ENCODE results near the gene ARRB1. TPM values are rescaled to one million over a fixed set of nuclear protein-coding genes. Genes with fewer than 3 reads are reported as not detected.

The ARRB1 gene
- total RNA-seq, 2 experiments from 2014 or later: 61.8 to 64.8 TPM

DNA sequence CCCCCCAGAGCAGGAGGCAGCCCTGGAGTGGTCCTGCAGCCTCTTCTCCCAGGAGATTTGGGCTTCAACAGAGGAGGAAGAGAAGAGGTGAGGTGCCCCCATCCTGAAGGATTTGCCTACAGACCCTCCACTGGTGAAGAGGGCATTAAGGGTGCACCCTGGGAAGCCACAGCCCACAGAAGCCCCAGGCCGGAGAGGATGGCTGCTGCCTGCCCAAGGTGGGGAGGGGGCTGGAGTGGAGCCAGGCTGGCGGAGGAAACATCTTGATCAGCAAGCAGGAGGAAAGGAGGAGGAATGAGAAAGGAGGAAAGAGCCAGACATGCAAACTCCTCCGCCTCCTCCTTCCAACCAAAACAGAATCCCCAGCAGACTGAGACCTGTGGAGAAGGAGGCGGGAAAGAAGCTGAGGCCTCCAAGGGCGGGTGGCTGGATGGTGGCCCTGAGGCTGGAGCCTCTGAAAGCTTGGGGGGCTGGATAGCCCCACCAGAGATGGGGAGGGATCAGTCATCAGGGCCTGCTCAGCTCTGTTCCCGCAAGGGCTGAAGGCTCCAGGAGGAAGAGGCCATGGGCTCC is 31.3 kb downstream of the ARRB1 start:
- POLR2A ChIA-PET: no interaction called here
- Mint-ChIP-seq H3K27me3 (no peaks in the 10 kb centered on the region), H3K4me3 (no peak overlapping the region), H3K4me1 (peaks cover 29% of the 10 kb centered on the region), H3K27ac (no peak overlapping the region), H3K36me3 (peaks cover 7% of the 10 kb centered on the region), H3K9me3 (no peaks in the 10 kb centered on the region)
- no peak for ATAC-seq (ENCODE audit: low read depth)
- DNase-seq: no peak

DNA sequence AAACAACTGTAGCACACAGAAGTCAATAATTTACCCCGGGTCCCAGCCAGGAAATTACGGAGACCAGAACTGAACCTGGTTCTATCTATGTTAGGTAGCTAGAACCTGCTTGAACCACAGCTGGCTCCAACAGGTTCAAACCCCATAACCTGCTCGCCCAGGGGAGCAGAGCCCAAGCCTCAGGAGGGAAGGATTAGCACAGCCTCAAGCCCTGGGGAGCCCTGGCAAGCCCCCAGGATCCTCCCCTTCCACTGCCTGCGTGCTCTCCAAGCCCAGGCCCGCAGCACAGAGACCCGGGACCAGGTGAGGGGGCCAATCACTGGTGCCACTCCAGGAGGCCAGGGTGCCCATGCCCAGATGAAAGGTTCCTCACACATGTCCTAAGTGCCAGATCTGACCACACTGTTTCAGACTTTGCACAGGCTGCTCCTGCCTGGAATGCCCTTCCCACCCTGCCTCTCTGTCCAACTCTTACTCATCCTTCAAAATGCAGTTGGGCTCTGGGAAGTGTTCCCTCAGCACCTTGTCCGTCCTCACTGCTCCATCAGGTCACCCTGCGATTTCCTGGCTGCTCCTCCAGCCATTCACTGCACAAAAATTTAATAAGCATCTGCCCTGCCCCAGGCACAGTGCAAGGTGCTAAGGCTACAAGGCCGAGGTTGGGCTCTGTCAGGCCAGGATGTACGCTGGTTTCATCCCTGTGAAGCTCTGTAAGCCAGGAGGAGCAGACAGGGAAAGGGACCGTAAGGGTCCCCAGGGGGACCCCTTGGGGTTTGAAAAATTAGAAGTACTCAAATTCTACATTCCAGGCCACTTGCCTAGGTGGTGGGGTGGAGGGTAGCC is 32.2 kb downstream of the ARRB1 start:
- Mint-ChIP-seq H3K9me3 (no peaks in the 10 kb centered on the region), H3K27me3 (no peaks in the 10 kb centered on the region), H3K36me3 (peaks cover 5% of the 10 kb centered on the region), H3K4me3 (no peak overlapping the region), H3K4me1 (peaks cover 27% of the 10 kb centered on the region), H3K27ac (no peak overlapping the region)
- POLR2A ChIA-PET: no interaction called here
- DNase-seq (no peak), ATAC-seq (ENCODE audit: low read depth) (no peak)

DNA sequence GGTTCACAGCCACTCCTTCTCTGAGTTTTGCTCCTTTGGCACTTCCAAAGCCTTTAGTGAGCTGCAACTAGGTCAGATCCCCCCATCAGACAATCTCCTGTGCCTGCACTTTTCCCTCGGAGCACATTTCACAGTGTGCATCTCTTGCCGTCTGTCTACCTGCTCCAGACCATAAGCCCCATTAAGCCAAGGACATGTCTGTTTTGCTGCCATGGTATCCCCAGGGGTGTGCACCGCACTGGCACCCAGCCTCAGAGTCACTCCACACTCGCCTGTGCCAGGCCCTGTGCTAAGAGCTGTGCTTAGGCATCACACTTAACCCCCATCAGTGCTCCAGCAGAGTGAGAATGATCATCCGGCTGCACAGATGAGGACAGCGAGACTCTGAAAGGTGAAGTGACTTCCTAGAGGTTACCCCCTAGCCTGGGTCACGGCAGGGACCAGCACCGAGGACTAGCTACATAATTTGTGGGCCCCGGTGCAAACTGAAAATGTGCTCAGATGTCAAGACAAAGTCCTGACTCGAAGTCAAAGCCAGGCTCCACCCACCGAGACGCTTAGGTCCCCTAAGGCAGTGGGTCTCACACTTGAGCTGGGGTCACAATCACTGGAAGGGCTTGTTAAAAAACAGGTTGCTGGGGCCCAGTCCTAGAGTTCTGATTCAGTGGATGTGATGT is 33.9 kb downstream of the ARRB1 start:
- Mint-ChIP-seq H3K9me3 (no peaks in the 10 kb centered on the region), H3K27ac (no peak overlapping the region), H3K4me3 (no peak overlapping the region), H3K4me1 (peaks cover 16% of the 10 kb centered on the region), H3K27me3 (no peaks in the 10 kb centered on the region), H3K36me3 (peaks cover 5% of the 10 kb centered on the region)
- ATAC-seq (ENCODE audit: low read depth) (no peak), DNase-seq (no peak)
- POLR2A ChIA-PET: interaction anchor here (0.5 to 0.9 kb wide), 4 partner anchors 12 to 83 kb away, joined by 3 to 6 read pairs (median 3); no protein-coding TSS in a partner anchor

DNA sequence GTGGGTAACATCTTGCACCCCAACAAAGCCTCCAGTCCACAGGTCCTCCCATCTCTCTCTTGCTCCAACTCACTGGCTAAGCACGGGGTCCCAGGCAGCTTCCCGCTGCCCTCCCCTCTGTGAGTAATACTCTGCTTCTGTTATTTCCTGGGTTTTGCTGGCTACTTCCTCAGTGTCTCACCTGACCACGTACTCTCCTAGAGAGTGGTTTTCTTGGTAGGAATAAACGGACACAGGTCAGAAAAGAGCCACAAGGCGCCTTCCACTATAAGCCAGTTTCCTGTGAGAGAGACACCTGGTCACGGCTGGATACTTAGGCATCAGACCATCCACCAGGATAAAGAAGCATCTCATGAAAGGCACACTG is 36.0 kb downstream of the ARRB1 start:
- ATAC-seq (ENCODE audit: low read depth) (no peak), DNase-seq (no peak)
- Mint-ChIP-seq H3K4me1 (peaks cover 14% of the 10 kb centered on the region), H3K27ac (no peak overlapping the region), H3K27me3 (no peaks in the 10 kb centered on the region), H3K36me3 (peaks cover 6% of the 10 kb centered on the region), H3K4me3 (no peak overlapping the region), H3K9me3 (no peaks in the 10 kb centered on the region)
- POLR2A ChIA-PET: interaction anchor here (1.2 kb wide), 1 partner anchor 11 kb away, joined by 3 read pairs; no protein-coding TSS in a partner anchor

DNA sequence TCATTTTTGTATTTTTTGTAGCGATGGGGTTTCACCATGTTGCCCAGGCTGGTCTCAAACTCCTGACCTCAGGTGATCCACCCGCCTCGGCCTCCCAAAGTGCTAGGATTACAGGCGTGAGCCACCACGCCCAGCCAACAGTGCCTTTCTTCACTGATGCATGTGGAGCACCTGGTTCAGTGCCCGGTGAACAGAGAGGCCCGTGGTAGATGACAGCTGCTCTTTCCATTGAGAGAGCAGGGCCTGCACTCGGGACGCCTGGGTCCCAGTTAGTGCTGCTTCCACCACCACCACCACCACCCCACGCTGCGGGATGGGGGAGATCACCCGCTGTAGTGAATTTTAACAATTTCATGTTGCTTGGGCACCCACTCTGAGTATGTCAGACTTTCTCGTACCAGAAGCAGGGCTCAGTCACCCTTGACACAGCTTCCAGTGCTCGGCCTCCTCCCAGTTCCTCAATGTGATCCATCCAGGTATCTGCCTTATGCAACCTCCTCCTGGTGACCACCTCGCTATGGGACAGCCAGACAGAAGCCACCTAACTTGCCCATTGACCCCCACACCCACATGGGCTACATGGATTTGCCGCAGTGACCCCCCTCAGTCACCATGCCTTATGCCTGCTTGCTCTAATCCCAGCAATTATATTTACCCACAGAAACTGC is 36.6 kb downstream of the ARRB1 start:
- POLR2A ChIA-PET: interaction anchor here (1.2 kb wide), 1 partner anchor 12 kb away, joined by 3 read pairs; no protein-coding TSS in a partner anchor
- ATAC-seq (ENCODE audit: low read depth) (no peak), DNase-seq (no peak)
- no peak overlapping the region for H3K4me3 Mint-ChIP-seq
- no peaks in the 10 kb centered on the region for H3K27me3 Mint-ChIP-seq
- no peaks in the 10 kb centered on the region for H3K9me3 Mint-ChIP-seq
- H3K36me3 Mint-ChIP-seq: peaks cover 6% of the 10 kb centered on the region
- peaks cover 14% of the 10 kb centered on the region for H3K4me1 Mint-ChIP-seq
- H3K27ac Mint-ChIP-seq: no peak overlapping the region

DNA sequence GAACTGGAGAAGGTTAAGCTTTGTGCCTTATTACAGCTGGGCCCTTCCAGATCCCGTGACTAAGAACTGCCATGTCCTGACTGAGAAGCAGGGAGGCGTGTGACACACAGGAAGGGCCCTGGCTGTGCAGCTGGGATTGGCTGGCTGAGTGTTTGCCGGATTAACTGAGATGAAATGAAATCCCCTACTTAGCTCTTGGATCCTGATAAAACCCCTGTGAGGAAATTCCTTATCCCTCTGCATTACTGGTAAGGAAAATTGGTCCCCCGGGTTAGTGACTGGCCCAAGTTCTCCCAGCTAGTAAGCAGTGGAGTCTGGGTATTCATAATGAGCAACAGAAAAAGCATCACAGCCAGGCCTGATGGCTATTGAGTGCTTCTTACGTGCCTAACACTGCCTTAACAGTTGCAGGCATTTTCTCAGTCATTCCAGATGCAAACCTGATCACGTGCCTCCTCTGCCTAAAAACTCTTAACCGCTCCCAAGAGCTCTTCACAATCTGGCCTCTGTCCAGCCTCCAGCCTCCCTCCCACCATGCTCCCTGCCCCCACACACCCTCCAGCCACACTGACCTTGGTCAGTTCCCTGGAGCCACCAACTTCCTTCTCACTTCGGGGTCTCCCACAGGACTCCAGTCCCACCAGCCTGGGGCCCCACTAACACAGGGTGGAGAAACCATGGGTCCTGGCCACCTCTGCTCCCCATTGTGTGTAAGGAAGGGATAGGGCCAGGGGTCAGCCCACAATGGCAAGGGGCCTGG is 37.8 kb downstream of the ARRB1 start:
- ATAC-seq (ENCODE audit: low read depth): no peak
- POLR2A ChIA-PET: no interaction called here
- no peaks in the 10 kb centered on the region for H3K27me3 Mint-ChIP-seq
- no peaks in the 10 kb centered on the region for H3K9me3 Mint-ChIP-seq
- H3K4me3 Mint-ChIP-seq: no peak overlapping the region
- no peak for DNase-seq
- H3K4me1 Mint-ChIP-seq: peaks cover 14% of the 10 kb centered on the region
- H3K27ac Mint-ChIP-seq: no peak overlapping the region
- H3K36me3 Mint-ChIP-seq: peaks cover 7% of the 10 kb centered on the region

DNA sequence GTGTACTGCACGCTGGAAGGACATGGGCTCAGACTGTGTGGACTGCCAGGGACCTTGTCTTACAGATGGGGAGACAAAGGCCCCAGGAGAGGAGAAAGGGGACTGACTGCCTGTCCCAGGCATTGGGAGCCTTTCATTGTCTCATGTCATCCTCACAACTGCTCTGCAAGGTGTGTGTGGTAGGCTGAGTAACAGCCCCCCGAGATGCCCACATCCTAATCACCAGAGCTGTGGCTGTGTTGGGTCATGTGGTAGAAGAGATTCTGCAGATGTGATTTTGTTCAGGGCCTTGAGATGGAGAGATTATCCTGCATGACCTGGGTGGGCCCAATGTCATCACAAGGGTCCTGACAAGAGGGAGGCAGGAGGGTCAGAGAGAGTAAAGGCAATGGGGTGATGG is 39.1 kb downstream of the ARRB1 start:
- POLR2A ChIA-PET: no interaction called here
- ATAC-seq (ENCODE audit: low read depth) (no peak), DNase-seq (no peak)
- H3K36me3 Mint-ChIP-seq: peaks cover 7% of the 10 kb centered on the region
- H3K27ac Mint-ChIP-seq: no peak overlapping the region
- H3K4me1 Mint-ChIP-seq: peaks cover 14% of the 10 kb centered on the region
- no peaks in the 10 kb centered on the region for H3K9me3 Mint-ChIP-seq
- H3K27me3 Mint-ChIP-seq: no peaks in the 10 kb centered on the region
- no peak overlapping the region for H3K4me3 Mint-ChIP-seq

DNA sequence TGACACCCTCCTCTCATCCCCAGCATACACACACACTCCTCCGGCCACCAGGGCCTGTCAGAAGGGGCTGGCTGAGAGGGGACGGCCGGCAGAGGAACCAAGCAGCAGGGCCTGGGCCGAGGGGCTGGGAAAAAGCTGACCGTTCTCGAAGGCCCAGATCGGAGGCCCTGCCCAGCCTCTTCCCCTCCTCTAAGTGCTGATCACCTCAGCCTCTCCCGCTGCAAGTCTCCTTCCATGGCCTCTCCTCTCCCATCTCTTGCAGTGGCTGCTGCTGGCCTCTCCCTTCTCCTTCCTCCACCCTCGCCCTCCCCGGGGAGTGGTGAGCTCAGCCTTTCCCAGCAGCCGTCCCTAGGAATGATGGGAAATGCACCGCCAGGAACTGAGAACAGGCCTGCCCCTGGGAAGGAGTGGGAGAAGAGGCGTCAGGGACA is 39.6 kb downstream of the ARRB1 start:
- H3K9me3 Mint-ChIP-seq: no peaks in the 10 kb centered on the region
- peaks cover 7% of the 10 kb centered on the region for H3K36me3 Mint-ChIP-seq
- no peak overlapping the region for H3K27ac Mint-ChIP-seq
- ATAC-seq (ENCODE audit: low read depth) (no peak), DNase-seq (no peak)
- H3K4me3 Mint-ChIP-seq: no peak overlapping the region
- POLR2A ChIA-PET: no interaction called here
- H3K27me3 Mint-ChIP-seq: no peaks in the 10 kb centered on the region
- peaks cover 14% of the 10 kb centered on the region for H3K4me1 Mint-ChIP-seq

DNA sequence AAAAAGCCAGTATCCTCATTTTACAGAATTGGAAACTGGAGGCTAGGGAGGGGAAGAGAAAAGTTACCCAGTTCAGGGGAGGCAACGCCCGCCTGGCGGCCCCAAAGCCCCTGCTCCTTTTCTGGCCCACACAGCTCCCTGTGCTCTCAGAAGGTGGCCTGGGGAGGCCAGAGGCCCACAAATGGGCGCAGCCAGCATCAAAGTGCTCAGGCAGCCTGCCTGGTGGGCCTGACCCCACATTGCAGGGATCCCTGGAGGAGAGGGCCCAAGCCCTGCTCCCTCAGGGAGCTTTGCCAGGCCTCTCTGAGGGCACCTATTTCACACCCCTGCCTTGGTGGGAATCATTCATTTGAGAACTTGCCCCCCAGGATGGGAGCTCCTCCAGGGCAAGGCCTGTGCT is 42.5 kb downstream of the ARRB1 start:
- Mint-ChIP-seq H3K36me3 (peaks cover 4% of the 10 kb centered on the region), H3K4me3 (no peak overlapping the region), H3K27me3 (no peaks in the 10 kb centered on the region), H3K27ac (no peak overlapping the region), H3K9me3 (no peaks in the 10 kb centered on the region), H3K4me1 (peaks cover 11% of the 10 kb centered on the region)
- ATAC-seq (ENCODE audit: low read depth): no peak
- POLR2A ChIA-PET: interaction anchor here (0.5 kb wide), 1 partner anchor 270 kb away, joined by 3 read pairs; no protein-coding TSS in a partner anchor
- no peak for DNase-seq

DNA sequence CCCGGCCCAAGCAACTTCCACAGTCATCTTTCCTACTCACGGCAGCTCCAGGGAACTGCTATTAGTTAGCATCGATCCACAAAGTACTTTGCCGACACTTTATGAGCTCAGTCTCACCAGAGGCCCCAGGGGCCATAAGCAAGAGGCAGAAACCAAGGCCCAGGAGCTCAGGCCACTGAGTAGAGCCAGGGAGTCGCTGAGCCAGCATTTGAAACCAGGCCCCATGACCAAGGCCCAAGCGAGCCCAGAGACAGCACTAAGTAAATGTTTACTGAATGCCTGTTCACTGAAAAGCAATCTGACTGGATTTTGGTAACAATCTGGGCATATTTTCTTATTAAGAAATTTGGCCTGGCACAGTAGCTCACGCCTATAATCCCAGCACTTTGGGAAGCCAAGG is 43.3 kb downstream of the ARRB1 start:
- POLR2A ChIA-PET: no interaction called here
- Mint-ChIP-seq H3K27me3 (no peaks in the 10 kb centered on the region), H3K9me3 (no peaks in the 10 kb centered on the region), H3K4me3 (no peak overlapping the region), H3K27ac (no peak overlapping the region), H3K36me3 (peaks cover 4% of the 10 kb centered on the region), H3K4me1 (peaks cover 10% of the 10 kb centered on the region)
- ATAC-seq (ENCODE audit: low read depth) (no peak), DNase-seq (no peak)

DNA sequence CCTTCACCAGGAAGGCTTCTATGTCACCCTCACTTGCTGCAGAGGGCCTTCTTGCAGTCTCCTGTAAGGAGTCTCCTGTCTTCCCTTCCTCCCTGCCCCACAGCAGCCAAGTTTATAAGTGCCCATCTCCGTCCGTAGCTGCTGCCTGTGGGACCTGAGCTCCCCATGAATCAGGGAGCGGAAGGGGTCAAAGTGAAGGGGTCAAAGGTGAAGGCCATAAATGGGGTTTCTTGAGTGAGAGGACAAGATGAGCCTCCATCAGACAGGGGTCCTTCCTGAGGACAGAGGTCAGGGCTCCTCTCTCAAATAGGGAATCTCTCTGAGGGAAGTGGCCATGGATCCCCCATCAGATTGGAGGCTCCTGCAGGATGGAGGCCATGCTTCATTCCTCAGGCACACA is 44.4 kb downstream of the ARRB1 start:
- Mint-ChIP-seq H3K4me3 (no peak overlapping the region), H3K27ac (no peak overlapping the region), H3K36me3 (peaks cover 1% of the 10 kb centered on the region), H3K9me3 (no peaks in the 10 kb centered on the region), H3K4me1 (peaks cover 5% of the 10 kb centered on the region), H3K27me3 (no peaks in the 10 kb centered on the region)
- no peak for ATAC-seq (ENCODE audit: low read depth)
- POLR2A ChIA-PET: interaction anchor here (0.8 kb wide), 1 partner anchor 19 kb away, joined by 3 read pairs; no protein-coding TSS in a partner anchor
- no peak for DNase-seq

DNA sequence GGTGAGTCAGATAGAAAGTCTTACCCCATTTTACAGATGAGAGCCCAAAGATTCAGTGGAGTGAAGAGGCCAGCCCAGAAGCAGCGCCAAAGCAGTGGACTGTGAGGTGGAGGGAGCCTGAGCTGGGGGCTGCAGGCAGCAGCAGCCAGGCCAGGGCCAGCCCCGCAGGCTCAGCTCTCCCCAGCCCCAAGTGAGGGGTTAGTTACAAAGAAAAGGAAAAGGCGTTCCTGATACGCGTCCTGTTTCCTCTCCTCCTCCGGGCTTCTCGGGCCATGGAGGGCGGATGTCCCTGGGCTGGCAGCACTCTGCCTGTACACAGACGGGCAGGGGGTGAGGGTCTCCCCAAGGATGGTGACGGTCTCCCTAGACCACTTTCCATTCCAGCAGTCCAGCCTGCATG is 44.9 kb downstream of the ARRB1 start:
- POLR2A ChIA-PET: no interaction called here
- DNase-seq (no peak), ATAC-seq (ENCODE audit: low read depth) (no peak)
- peaks cover 5% of the 10 kb centered on the region for H3K4me1 Mint-ChIP-seq
- no peaks in the 10 kb centered on the region for H3K27me3 Mint-ChIP-seq
- no peak overlapping the region for H3K4me3 Mint-ChIP-seq
- H3K9me3 Mint-ChIP-seq: no peaks in the 10 kb centered on the region
- H3K27ac Mint-ChIP-seq: peak overlapping the region; percentile 56
- peaks cover 1% of the 10 kb centered on the region for H3K36me3 Mint-ChIP-seq

DNA sequence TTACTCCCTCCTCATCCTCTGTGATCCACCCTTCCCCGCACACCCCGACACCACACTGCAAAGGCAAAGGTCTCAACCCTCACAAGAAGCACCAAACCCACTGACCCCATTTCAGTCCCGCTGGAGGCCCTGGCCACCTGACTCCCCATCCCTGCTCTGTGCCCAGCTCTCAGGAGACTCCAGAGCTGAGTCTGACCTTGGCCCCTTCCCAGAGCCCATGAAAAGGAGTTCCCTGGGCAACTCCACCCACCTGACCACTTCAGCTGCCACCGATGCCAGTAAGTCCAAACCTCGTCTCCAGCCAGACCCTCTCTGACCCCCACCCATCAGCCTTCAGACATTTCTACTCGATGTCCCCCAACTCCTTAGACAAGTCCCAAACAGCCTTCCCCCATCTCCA is 45.5 kb downstream of the ARRB1 start:
- ATAC-seq (ENCODE audit: low read depth) (no peak), DNase-seq (no peak)
- H3K36me3 Mint-ChIP-seq: peaks cover 1% of the 10 kb centered on the region
- H3K27me3 Mint-ChIP-seq: no peaks in the 10 kb centered on the region
- H3K9me3 Mint-ChIP-seq: no peaks in the 10 kb centered on the region
- no peak overlapping the region for H3K4me3 Mint-ChIP-seq
- POLR2A ChIA-PET: no interaction called here
- peak overlapping the region; percentile 56 for H3K27ac Mint-ChIP-seq
- H3K4me1 Mint-ChIP-seq: peaks cover 5% of the 10 kb centered on the region
